Activated B cell treated with CpG ODN at 0.5 μM for 24 hours (primary cell): ENCODE data around the gene UNCX. TPM values are rescaled to one million over a fixed set of nuclear protein-coding genes. Genes with fewer than 3 reads are reported as not detected.

Experiments used
- ATAC-seq: fragments of 200-7000 bp; cut with Tn5 transposase; one replicate; pipeline ENCODE4 v1.10.0; 2021; ENCODE audit warnings: low read depth, mild to moderate bottlenecking, moderate library complexity
- CTCF ChIA-PET: fragments of 350-600 bp; sonication (Branson Sonifier 250); formaldehyde crosslinking; loops from one replicate; lab custom pipeline; 2021; ENCODE audit warnings: antibody characterized with exemption; lab: Charles Lee
- POLR2A ChIA-PET: fragments of 350-600 bp; sonication (Branson Sonifier 250); formaldehyde crosslinking; loops from one replicate; lab custom pipeline; 2021; ENCODE audit warnings: antibody characterized with exemption; lab: Charles Lee
- DNase-seq: peaks from one replicate; pipeline ENCODE4 v3.0.0; 2022
- H3K27ac Mint-ChIP-seq: one replicate; pipeline ENCODE4 v1.8.0; 2020; ENCODE audit warnings: mixed read lengths
- H3K27me3 Mint-ChIP-seq: one replicate; pipeline ENCODE4 v1.8.0; 2021; ENCODE audit warnings: mixed read lengths
- H3K36me3 Mint-ChIP-seq: one replicate; pipeline ENCODE4 v1.8.0; 2021; ENCODE audit warnings: low read depth, mixed read lengths
- H3K4me1 Mint-ChIP-seq: one replicate; pipeline ENCODE4 v1.8.0; 2021; ENCODE audit warnings: mixed read lengths
- H3K4me3 Mint-ChIP-seq: one replicate; pipeline ENCODE4 v1.8.0; 2020; ENCODE audit warnings: mild to moderate bottlenecking, mixed read lengths
- H3K9me3 Mint-ChIP-seq: one replicate; pipeline ENCODE4 v1.8.0; 2020; ENCODE audit warnings: mixed read lengths
- intact Hi-C: fragments of 100-400 bp; cut with micrococcal nuclease; formaldehyde crosslinking; loops from one replicate; pipeline ENCODE4 v1.15.1; 2024
- total RNA-seq: library from RNA; stranded (reverse); gene quantifications from 2 replicates; pipeline ENCODE4 v1.2.3, GENCODE V29; 2022
- TF ChIP-seq, protein P1 (sequence below): fragments of 200-600 bp; IDR thresholded peaks from one replicate; pipeline ENCODE4 v1.8.0; 2022; ENCODE audit warnings: antibody characterized with exemption, mild to moderate bottlenecking

UNCX gene
- total RNA-seq, 1 donor from 2014 or later, result not detected

DNA sequence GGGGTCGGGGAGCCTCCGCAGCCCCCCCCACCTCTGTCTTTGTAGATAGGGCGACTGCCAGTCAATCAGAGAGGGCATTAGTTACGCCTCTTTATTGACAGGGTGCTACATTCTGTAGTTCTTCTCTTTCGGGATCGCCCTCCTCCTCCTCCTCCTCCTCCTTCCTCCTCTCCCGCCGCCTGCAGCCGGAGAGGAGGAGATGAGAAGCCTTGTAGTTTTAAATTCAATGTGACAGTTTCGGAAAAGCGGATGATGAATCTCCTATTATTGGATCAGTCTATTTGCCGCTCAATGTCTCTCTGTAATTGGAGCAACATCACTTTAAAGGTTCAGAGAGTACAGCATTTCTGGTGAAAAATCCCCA lies 587 bp upstream of the UNCX start:
- intact Hi-C loops, result loop anchor here (10.0 kb wide), 1 partner anchor 303 kb away; the partner anchor contains the start of gene MAFK
- Mint-ChIP-seq H3K9me3 (peaks cover 2% of the 10 kb centered on the region), H3K27ac (peak overlapping the region; percentile 78), H3K36me3 (no peaks in the 10 kb centered on the region), H3K27me3 (peaks cover 41% of the 10 kb centered on the region), H3K4me3 (peak overlapping the region; percentile 47), H3K4me1 (peaks cover 10% of the 10 kb centered on the region)
- CTCF ChIA-PET, result no interaction called here
- DNase-seq (no peak), ATAC-seq (no peak)
- TF ChIP-seq, protein P1, sequence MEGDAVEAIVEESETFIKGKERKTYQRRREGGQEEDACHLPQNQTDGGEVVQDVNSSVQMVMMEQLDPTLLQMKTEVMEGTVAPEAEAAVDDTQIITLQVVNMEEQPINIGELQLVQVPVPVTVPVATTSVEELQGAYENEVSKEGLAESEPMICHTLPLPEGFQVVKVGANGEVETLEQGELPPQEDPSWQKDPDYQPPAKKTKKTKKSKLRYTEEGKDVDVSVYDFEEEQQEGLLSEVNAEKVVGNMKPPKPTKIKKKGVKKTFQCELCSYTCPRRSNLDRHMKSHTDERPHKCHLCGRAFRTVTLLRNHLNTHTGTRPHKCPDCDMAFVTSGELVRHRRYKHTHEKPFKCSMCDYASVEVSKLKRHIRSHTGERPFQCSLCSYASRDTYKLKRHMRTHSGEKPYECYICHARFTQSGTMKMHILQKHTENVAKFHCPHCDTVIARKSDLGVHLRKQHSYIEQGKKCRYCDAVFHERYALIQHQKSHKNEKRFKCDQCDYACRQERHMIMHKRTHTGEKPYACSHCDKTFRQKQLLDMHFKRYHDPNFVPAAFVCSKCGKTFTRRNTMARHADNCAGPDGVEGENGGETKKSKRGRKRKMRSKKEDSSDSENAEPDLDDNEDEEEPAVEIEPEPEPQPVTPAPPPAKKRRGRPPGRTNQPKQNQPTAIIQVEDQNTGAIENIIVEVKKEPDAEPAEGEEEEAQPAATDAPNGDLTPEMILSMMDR, result no peak
- POLR2A ChIA-PET, result no interaction called here

DNA sequence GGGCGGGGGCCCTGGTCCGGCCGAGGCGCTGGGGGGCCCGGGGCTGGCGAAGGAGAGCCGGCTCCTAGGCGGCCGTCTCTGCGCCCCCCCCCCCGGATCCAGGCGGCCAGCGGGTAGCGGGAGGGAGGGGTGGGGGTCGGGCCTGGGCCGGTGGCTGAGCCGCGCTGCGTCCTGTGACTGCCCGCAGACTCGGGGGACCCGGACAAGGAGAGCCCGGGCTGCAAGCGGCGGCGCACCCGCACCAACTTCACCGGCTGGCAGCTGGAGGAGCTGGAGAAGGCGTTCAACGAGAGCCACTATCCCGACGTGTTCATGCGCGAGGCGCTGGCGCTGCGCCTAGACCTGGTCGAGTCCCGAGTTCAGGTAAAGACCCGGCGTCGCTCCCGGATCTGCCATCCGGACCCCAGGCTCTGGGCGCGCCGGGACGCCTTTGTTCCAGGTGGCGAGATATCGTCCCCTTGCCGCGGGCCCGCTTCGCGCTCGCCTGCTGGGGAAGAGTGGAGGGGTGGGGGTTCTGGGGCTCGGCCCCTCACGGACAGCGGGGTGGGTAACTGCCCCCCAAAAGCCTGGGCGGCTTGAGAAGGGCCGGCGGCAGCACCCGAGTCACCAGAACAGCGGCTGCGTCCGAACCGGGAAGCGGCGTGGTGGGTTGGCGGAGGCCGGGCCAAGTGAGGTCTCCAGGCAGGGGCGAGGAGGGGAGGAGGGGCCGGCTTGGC lies 819 bp downstream of the UNCX start:
- ChIA-PET POLR2A (no interaction called here), CTCF (no interaction called here)
- Mint-ChIP-seq H3K36me3 (no peaks in the 10 kb centered on the region), H3K4me3 (no peak overlapping the region), H3K27ac (no peak overlapping the region), H3K27me3 (peaks cover 35% of the 10 kb centered on the region), H3K4me1 (peaks cover 12% of the 10 kb centered on the region), H3K9me3 (peaks cover 2% of the 10 kb centered on the region)
- no peak for ATAC-seq
- TF ChIP-seq, protein P1, result no peak
- no peak for DNase-seq
- intact Hi-C loops, result loop anchor here (10.0 kb wide), 1 partner anchor 301 kb away; the partner anchor contains the start of gene MAFK

DNA sequence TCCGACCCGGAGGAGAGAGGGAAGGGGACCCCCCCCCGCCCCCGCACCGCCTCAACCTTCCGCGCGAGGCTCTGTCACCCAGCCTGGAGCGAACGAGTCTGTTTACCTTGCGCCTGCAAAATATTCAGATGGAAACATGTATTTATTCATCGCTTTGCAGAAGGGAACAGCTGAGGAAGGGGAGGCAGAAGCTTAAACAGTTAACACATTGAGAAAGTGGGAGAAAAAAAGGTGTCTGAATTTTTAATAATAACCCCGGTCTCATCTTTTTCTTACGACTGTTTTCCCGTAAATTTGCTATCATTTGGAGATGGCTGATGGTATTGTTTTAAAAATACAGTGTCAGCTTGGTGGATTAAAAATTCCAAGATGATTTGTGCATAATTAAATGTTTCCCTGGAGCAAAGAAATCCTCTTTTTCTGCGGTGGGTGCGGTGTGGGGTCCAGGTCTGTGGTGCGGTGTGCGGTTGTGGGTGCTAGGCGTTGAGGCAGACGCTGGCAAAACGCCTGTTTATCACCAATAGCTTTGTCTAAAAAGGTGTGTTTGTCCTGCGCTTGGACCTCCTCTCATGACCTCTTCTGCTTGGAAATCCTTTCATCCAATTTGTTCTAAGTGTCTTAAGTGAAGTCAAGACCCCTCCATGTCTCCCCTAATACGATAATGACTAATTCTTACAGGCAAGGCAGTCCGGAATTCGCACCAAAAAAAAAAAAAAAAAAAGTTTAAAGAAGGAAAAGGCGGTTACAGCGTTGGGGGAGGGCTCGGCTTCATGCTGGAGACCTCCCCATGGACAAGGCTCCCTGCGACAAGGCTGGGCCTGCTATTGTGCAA lies 1.6 kb downstream of the UNCX start:
- DNase-seq, result no peak
- Mint-ChIP-seq H3K9me3 (peaks cover 2% of the 10 kb centered on the region), H3K36me3 (no peaks in the 10 kb centered on the region), H3K27me3 (peaks cover 38% of the 10 kb centered on the region), H3K4me1 (peaks cover 12% of the 10 kb centered on the region), H3K4me3 (no peak overlapping the region), H3K27ac (peak overlapping the region; percentile 35)
- POLR2A ChIA-PET, result no interaction called here
- ATAC-seq, result no peak
- intact Hi-C loops, result loop anchor here (10.0 kb wide), 1 partner anchor 301 kb away; the partner anchor contains the start of gene MAFK
- CTCF ChIA-PET, result no interaction called here
- TF ChIP-seq, protein P1, result no peak

DNA sequence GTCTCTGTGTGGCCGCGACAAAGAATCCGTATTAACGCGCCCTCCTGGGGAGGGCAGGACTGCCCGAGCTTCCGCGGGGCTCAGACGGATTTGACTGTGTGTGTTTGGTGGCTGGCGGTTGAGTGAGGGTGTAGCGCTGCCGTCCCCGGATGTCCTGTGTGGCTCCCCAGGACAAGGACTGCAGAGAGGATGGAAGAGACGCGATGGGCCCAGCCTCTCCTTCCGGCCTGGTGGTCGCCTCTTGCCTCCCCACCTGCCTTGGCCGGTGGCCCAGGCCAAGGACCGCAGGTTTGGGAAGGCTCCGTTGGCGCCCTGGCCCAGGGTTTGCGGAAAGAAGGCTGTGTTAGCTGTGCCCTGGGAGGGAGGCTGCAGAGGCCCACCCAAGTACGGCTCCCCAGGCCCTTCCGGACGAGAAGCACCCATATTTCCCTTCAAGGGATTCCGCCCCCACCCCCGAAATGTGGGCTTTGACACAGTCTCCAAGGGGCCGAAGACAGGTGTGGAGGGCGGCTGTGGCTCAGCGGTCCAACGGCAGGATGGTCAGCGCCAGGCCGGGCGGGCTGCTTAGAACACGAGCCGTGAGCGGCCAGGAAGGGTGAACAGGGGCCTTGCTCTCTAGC lies 2.3 kb downstream of the UNCX start:
- TF ChIP-seq, protein P1, result no peak
- CTCF ChIA-PET, result no interaction called here
- Mint-ChIP-seq H3K9me3 (peaks cover 2% of the 10 kb centered on the region), H3K27me3 (peaks cover 41% of the 10 kb centered on the region), H3K27ac (peak overlapping the region; percentile 50), H3K4me1 (peaks cover 12% of the 10 kb centered on the region), H3K4me3 (no peak overlapping the region), H3K36me3 (no peaks in the 10 kb centered on the region)
- DNase-seq (no peak), ATAC-seq (no peak)
- POLR2A ChIA-PET, result no interaction called here
- intact Hi-C loops, result loop anchor here (10.0 kb wide), 1 partner anchor 300 kb away; the partner anchor contains the start of gene MAFK
